ENCODE measurements around the gene MICB. TPM values are rescaled to one million over a fixed set of nuclear protein-coding genes. Genes with fewer than 3 reads are reported as not detected.
A peak's percentile ranks its signal among the peaks of the same experiment; 100 is the strongest.

Gene MICB
- total RNA-seq, 6 experiments from 2014 or later: 16.0 to 26.0 (median 22.6) TPM

- Mint-ChIP-seq H3K4me1 (ENCODE audit: low read depth) (peaks cover 23% of the 10 kb centered on the region), H3K36me3 (ENCODE audit: low read depth) (no peaks in the 10 kb centered on the region), H3K27me3 (ENCODE audit: insufficient read depth) (peaks cover 39% of the 10 kb centered on the region), H3K27ac (no peak overlapping the region), H3K9me3 (no peaks in the 10 kb centered on the region), H3K4me3 (no peak overlapping the region)
- no peak for DNase-seq
- TF ChIP-seq CTCF (IDR thresholded peaks at IDR 0.05): 0 out of 2 replicates have a peak, but pooled peaks have one; percentile 16
These were observed 21.3 kb upstream of the MICB start for GRCh38 chr6:31476515-31477139.

GRCh38 chr6:31477521-31477920, 20.4 kb upstream of the MICB start:
- H3K27me3 Mint-ChIP-seq (ENCODE audit: insufficient read depth): peaks cover 44% of the 10 kb centered on the region

GRCh38 chr6:31478186-31478950, 19.6 kb upstream of the MICB start:
- DNase-seq: no peak
- H3K36me3 Mint-ChIP-seq (ENCODE audit: low read depth): no peaks in the 10 kb centered on the region
- peaks cover 19% of the 10 kb centered on the region for H3K4me1 Mint-ChIP-seq (ENCODE audit: low read depth)
- no peak overlapping the region for H3K4me3 Mint-ChIP-seq
- H3K27ac Mint-ChIP-seq: no peak overlapping the region
- no peak for TF ChIP-seq CTCF (IDR thresholded peaks at IDR 0.05)
- H3K9me3 Mint-ChIP-seq: no peaks in the 10 kb centered on the region
- H3K27me3 Mint-ChIP-seq (ENCODE audit: insufficient read depth): peaks cover 46% of the 10 kb centered on the region

More at GRCh38 chr6:31477521-31477920, 20.4 kb upstream of the MICB start:
- no peaks in the 10 kb centered on the region for H3K36me3 Mint-ChIP-seq (ENCODE audit: low read depth)
- H3K27ac Mint-ChIP-seq: no peak overlapping the region
- no peak for TF ChIP-seq CTCF (IDR thresholded peaks at IDR 0.05)
- no peaks in the 10 kb centered on the region for H3K9me3 Mint-ChIP-seq
- no peak for DNase-seq
- H3K4me3 Mint-ChIP-seq: no peak overlapping the region
- H3K4me1 Mint-ChIP-seq (ENCODE audit: low read depth): peaks cover 21% of the 10 kb centered on the region

- H3K4me3 Mint-ChIP-seq: no peak overlapping the region
- no peak for DNase-seq
- peaks cover 45% of the 10 kb centered on the region for H3K27me3 Mint-ChIP-seq (ENCODE audit: insufficient read depth)
- H3K9me3 Mint-ChIP-seq: no peaks in the 10 kb centered on the region
- no peaks in the 10 kb centered on the region for H3K36me3 Mint-ChIP-seq (ENCODE audit: low read depth)
- TF ChIP-seq CTCF (IDR thresholded peaks at IDR 0.05): no peak
- peaks cover 10% of the 10 kb centered on the region for H3K4me1 Mint-ChIP-seq (ENCODE audit: low read depth)
- no peak overlapping the region for H3K27ac Mint-ChIP-seq
These were observed 18.6 kb upstream of the MICB start for GRCh38 chr6:31479151-31479932.

- no peak for DNase-seq
- TF ChIP-seq CTCF (IDR thresholded peaks at IDR 0.05): no peak
- peaks cover 43% of the 10 kb centered on the region for H3K27me3 Mint-ChIP-seq (ENCODE audit: insufficient read depth)
- H3K4me1 Mint-ChIP-seq (ENCODE audit: low read depth): peaks cover 3% of the 10 kb centered on the region; the same call in 1 of the 2 replicates
- no peaks in the 10 kb centered on the region for H3K9me3 Mint-ChIP-seq
- no peak overlapping the region for H3K27ac Mint-ChIP-seq
- H3K36me3 Mint-ChIP-seq (ENCODE audit: low read depth): no peaks in the 10 kb centered on the region
- H3K4me3 Mint-ChIP-seq: no peak overlapping the region
These were observed 17.9 kb upstream of the MICB start for GRCh38 chr6:31479933-31480535.
